GM18507 (cell line): ENCODE data around the gene THADA.
"Not testable (repeated sequence)": the region's sequence is repeated elsewhere in the genome, so short reads cannot be mapped to it uniquely, and the experiment has no call there.

Experiments used
- DNase-seq: peaks from one replicate; pipeline ENCODE4 v3.0.0; 2011; ENCODE audit warnings: low read depth; ENCODE audit not compliant: insufficient read length; ENCODE audit errors: extremely low spot score
- FAIRE-seq: peaks from 2 replicates; lab custom pipeline; 2011; peaks lifted over from hg19 to GRCh38; lab: Jason Lieb, UNC

Gene THADA

GRCh38 chr2:43542285-43542933 lies 53.4 kb downstream of the THADA start:
- DNase-seq (no peak), FAIRE-seq (peak; percentile 73)

GRCh38 chr2:43541165-43541564 lies 54.7 kb downstream of the THADA start:
- DNase-seq = no peak
- no peak for FAIRE-seq

DNA sequence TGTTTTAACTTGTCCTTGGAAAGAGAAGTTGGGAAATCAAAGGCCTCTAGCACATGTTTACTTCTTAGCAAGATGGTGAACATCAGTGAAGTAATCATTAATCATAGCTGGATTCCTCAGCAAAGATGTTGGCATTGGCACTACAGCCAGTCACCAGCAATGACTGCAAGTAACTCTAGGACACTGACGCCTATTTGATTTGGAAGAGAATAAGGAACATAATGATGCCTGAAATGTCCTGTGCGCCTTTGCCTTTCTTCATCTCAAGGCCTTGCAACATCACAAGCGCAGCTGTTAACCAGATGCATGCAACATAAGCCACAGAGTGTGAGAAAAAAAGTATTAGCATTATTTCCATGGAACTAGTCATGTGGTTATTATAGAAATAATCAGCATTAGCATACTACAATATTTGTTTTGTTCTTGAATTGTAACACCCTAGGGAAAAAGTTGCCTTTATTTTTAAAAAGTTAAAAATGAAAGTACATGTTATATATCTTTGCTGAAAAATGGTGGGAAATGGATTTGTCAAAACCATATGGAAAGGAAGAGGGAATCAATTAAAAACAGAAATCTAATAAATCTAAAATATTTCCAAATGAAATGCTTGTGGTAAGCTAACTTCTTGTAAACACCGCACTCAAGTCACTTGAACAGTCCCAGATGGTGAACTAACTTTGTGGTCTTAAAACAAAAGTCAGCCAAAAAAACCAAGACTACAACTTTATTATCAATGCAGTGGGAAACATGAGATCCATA lies 55.6 kb downstream of the THADA start:
- DNase-seq = no peak
- no peak for FAIRE-seq

- DNase-seq (no peak), FAIRE-seq (no peak)
Observed at GRCh38 chr2:43539436-43539835, 56.4 kb downstream of the THADA start.

GRCh38 chr2:43538034-43538670 lies 57.7 kb downstream of the THADA start:
- DNase-seq (no peak), FAIRE-seq (no peak)

DNA sequence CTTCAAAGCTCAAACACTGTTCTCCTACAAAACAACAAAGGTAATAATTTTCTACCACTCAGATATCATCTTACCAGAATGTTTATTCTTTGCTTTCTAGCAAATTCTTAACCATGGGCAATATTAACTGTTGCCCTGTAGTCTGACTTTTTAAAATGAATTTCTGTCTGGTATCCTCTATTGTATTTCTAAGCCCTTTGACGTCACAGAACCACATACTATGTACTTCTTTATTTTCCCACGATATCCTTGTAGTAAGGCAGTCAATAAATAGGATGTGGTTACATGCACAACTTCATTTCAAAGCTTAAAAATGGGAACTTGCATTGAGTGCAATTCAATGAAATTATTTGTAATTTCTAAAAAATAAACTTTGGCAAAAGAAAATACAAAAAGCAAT lies 58.7 kb downstream of the THADA start:
- no peak for FAIRE-seq
- no peak for DNase-seq

DNA sequence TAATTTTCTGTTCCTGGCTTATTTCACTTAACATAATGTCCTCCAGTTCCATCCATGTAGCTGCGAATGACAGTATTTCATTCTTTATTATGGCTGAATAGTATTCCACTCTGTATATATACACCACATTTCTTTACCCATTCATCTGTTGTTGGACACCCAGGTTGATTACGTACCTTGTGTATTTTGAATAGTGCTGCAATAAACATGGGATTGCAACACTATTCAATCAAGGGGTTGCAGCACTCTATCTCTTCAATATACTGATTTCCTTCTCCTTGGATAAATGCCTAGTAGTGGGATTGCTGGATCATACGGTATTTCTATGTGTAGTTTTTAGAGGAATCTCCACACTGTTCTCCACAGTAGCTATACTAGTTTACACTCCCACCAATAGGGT lies 61.3 kb downstream of the THADA start:
- no peak for DNase-seq
- FAIRE-seq = no peak

GRCh38 chr2:43532572-43532971 lies 63.3 kb downstream of the THADA start:
- not testable (repeated sequence) for FAIRE-seq, DNase-seq

GRCh38 chr2:43531251-43531650 lies 64.6 kb downstream of the THADA start:
- FAIRE-seq (no peak), DNase-seq (no peak)

DNA sequence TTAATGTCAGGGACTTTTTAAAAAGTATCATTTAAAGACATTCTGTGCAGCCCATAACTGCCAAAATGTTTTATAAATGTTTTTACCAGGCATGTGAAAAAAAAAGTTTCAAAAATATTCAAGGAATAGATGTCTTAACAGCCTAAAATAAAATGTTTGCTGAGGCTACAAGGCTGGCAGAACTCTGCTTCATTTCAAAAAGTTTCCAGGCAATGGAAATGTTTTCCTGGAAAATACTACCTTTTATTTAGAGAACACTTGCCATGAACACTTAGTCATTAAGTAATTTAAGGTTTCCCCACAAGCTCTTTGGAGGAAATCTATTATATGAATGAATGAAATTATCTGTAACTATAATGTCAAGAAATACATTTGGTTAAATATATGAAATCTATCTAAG lies 68.8 kb downstream of the THADA start:
- no peak for DNase-seq
- FAIRE-seq = no peak

GRCh38 chr2:43525506-43525905 lies 70.3 kb downstream of the THADA start:
- DNase-seq (no peak), FAIRE-seq (no peak)

DNA sequence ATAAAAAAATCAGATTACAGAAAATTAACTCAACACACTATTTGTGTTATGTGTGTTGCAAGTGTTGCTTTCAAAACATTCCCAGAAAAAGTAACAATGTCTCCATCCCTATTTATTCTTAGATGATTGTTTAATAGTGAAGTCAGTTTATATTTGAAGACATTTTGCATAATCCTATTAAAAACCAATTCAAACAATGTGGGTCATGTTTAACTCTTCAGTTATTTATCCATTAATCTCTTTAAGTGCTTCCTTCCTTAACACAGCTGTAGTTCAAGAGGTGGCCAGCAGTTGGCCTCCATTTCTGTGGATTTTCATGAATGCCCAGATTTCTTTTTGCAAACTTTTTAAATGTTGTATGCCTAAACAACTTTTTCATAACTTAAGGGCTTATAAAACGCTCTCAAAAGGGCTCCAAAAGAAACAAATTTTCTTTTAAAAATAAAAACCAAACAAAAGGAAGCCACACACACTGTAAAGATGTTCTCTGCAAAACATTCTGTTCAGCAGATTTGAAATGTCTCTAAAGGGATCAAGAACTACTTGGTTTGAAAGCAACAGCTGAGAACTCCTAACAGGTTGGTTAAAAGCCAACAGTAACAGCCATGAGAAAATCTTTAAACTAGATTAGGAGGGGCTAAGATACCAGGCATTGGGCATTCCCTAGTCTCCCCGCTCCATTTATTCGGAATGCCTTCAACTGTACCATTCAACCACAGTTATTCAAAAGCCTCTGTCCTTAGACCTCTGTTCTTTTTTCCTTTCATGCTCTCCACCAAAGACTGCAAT lies 71.5 kb downstream of the THADA start:
- FAIRE-seq (no peak), DNase-seq (no peak)

- DNase-seq = no peak
- no peak for FAIRE-seq
Observed at GRCh38 chr2:43522177-43522576, 73.7 kb downstream of the THADA start.

- no peak for FAIRE-seq
- DNase-seq = no peak
Observed at GRCh38 chr2:43521568-43521967, 74.3 kb downstream of the THADA start.

DNA sequence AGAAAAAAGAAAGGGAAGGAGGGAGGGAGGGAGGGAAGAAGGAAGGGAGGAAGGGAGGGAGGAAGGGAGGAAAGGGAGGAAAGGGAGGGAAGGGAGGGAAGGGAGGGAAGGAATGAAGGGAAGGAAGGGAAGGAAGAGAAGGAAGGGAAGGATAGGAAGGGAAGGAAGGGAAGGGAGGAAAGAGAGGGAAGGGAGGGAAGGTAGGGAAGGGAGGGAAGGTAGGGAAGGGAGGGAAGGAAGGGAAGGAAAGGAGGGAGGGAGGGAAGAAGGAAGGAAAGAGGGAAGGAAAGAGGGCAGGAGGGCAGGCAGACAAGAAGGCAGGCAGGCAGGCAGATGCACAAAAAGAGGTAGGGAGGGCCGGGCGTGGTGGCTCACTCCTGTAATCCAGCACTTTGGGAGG lies 74.9 kb downstream of the THADA start:
- DNase-seq (no peak), FAIRE-seq (no peak)

- no peak for FAIRE-seq
Observed at GRCh38 chr2:43519643-43520221, 76.1 kb downstream of the THADA start.

GRCh38 chr2:43518718-43519117 lies 77.1 kb downstream of the THADA start:
- FAIRE-seq (no peak), DNase-seq (no peak)

More at GRCh38 chr2:43519643-43520221, 76.1 kb downstream of the THADA start:
- no peak for DNase-seq

DNA sequence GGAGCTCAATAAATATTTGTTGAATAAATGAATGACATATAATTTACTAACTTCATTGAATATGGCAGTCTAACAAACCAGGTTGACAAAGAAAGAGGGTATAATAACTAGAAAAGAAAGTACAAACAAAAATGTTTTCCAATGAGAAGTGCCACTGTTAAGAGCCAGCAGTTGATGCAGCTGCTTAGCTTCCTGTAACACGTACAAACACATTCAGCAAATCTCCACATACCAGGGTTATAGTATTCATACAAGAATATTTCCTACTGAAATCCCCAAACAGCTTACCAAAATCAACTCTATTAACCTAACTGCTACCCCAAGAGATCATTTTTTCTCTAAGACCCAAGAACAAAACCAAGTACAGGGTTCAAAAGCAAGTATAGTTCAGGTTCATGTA lies 77.7 kb downstream of the THADA start:
- DNase-seq (no peak), FAIRE-seq (no peak)

DNA sequence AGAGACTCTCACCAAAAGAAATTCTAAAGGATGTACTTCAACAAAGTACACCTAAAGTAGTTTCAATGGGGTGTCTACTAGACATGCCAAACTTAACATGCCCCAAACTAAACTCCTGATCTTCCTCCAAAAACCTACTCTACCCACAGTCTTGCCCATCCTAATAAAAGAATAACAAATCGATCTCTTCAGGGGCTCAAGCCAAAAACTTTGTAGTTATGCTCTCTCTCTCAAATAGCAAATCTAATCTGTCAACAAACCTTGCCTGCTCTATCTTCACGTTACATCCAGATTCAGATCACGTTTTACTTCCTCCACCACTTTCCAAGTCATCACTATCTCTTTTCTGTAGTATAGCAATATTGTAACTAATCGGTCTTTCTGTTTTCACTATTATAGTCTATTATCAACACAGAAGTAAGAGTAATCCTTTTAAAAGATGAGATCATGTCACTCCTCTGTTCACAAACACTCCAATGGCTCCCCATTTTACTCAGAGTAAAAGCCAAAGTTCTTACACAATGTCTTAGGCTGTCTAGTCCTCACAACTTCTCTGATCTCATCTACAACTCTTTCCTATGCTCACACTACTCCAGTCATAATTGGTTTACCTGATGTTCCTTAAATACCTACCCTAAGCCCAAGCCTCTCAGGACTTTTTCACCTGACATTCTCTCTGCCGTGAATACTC lies 79.9 kb downstream of the THADA start:
- DNase-seq = no peak
- no peak for FAIRE-seq
